ENCODE data around the gene RDX.
A peak's percentile ranks its signal among the peaks of the same experiment; 100 is the strongest.
"Not testable (repeated sequence)": the region's sequence is repeated elsewhere in the genome, so short reads cannot be mapped to it uniquely, and the experiment has no call there.

Gene RDX

DNA sequence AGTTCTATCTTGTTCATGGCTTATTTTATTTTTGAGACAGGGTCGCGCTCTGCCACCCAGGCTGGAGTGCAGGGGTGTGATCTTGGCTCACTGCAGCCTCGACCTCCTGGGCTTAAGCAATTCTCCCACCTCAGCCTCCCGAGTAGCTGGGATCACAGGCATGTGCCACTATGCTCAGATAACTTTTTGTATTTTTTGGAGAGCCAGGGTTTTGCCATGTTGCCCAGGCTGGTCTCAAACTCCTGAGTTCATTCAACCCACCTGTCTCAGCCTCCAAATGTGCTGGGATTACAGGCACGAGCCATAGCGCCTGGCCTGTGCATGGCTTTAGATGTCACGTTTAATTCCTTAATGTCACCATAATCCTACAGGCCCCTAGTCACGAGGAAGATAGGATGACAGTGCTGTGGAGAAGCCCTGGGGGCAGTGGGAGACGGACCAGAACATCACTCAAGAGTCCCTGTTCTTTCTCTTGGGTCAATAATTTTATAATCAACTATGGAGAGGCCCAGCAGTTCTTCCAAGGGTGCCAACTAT lies 99.5 kb downstream of the RDX start:
- no peak for DNase-seq

GRCh38 chr11:110196241-110196754 lies 100.1 kb downstream of the RDX start:
- DNase-seq: no peak

- not testable (repeated sequence) for DNase-seq
These were observed 102.1 kb downstream of the RDX start for GRCh38 chr11:110194211-110194766.

DNA sequence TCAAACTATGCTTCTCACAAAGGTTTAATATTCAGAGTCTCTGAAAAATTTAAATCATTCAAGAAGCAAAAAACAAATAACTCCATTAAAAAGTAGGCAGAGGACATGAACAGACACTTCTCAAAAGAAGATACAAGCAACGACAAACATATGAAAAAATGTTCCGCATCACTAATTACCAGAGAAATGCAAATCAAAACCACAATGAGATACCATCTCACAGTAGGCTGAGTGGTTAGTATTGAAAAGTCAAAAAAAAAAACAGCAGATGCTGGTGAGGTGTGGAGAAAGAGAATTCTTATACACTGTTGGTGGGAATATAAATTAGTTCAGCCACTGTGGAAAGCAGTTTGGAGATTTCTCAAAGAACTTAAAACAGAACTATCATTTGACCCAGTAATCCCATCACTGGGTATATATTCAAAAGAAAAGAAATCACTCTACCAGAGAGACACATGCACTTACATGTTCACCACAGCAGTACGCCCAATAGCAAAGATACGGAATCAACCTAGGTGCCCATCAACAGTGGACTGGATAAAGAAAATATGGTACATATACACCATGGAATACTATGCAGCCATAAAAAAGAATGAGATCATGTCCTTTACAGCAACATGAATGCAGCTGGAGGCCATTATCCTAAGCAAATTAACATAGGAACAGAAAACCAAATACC lies 103.7 kb downstream of the RDX start:
- DNase-seq: not testable (repeated sequence)

DNA sequence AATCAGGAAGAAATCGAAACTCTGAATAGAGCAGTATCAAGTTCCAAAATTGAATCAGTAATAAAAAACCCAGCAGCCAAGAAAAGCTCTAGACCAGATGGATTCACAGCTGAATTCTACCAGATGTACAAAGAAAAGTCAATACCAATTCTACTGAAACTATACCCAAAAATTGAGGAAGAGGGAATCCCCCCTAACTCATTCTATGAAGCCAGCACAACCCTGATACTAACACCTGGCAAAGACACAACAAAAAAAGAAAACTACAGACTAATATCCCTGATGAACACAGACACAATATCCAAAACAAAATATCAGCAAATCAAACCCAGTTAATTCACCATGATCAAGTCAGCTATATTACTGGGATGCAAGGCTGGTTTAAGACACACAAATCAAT lies 105.5 kb downstream of the RDX start:
- DNase-seq: no peak

- no peak for DNase-seq
These were observed 108.7 kb downstream of the RDX start for GRCh38 chr11:110187731-110188130.

- DNase-seq: no peak
These were observed 109.5 kb downstream of the RDX start for GRCh38 chr11:110186867-110187266.

- no peak for DNase-seq
These were observed 110.0 kb downstream of the RDX start for GRCh38 chr11:110186456-110186855.

DNA sequence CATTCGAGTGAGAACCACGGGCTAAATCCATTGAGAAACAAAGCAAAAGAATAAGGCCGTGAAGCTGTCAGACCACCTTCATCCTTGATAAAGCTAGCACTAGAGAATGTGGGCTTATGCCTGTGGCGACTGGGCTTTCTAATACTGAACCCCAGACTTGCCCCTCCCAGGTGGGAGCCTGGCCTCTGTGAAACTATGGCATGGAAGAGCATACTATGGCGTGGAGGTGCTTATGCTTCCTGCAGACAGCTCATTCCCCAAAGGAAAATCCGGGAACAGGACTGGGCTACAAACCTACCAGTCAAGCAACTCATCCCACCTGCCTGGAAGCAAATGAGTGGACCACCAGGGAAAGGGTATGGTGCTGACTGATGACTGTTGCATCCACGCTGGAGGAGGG lies 110.8 kb downstream of the RDX start:
- DNase-seq: no peak

DNA sequence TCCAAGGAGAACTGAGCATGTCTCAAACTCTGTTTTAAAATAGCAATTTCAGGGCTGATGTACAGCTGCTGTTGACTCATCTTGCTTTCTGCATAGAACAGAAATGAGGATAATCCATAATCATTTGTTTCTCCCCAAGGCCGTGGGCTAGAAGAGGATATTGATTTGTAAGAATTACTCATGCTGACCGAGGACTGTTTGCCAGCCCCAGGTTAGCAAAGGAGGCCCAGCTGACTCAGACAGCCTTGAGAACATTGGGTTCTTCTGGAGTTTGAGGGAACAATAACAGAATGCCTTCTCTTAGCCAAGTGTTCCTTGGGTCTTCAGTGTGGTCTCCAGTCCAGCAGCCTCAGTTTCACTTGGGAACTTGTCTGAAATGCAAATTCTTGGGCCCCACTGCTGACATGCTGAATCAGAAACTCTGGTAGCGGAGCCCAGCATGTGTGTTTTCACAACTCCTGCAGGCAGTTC lies 111.3 kb downstream of the RDX start:
- DNase-seq: no peak

GRCh38 chr11:110184456-110184855 lies 112.0 kb downstream of the RDX start:
- DNase-seq: no peak

- DNase-seq: no peak
These were observed 113.5 kb downstream of the RDX start for GRCh38 chr11:110182886-110183285.

GRCh38 chr11:110179064-110179463 lies 117.3 kb downstream of the RDX start:
- no peak for DNase-seq

DNA sequence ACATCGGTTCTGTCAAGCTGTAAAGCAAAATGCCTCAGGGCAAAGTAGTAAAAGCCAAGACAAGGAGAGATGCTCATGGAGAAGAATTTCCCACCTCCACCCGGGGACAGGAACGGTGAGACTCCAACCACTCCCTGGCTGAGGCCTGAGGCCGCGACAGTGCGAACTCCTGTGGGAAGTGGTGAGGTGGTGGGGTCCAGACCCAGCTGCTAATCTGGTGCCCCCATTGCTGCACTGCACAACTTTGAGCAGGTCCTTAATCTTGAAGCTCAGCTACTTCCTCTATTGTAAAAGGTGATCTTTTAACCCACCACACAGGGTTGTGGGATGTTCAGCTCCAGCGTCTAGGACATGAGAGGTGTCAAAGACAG lies 119.3 kb downstream of the RDX start:
- DNase-seq: no peak

DNA sequence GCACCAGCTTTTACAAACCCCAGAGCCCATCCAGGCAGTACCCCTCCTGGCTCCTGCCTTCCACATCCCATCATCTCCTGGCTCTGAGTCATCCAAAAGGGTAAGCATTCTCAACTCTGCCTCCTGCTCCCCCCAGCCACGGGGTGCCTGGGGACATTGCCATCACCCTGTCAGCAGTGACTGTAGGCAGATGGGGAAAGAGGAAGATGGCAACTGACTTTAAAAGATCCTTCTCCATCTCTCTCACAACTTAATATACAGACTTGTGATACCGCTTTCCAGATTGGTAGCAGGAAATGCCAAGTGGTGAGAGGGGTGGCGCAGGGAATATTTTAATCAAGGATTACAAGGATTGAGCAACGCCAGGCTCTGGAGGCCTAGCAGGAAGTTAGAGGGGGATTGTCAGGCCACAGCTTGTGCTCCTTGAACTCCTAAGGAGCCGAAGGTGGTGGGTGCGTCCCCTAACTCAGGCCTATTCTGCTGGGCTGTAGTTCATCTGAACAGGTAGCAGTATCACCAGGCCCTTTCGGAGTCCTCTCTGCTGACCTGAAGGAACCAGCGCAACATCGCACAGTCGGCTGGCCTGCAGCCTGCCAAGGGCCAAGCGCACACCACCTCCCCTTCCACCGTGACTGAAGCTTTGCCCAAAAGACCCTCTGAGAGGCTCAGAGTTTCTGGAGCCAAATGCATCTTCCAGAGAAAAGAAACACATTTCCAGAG lies 119.9 kb downstream of the RDX start:
- DNase-seq: no peak

DNA sequence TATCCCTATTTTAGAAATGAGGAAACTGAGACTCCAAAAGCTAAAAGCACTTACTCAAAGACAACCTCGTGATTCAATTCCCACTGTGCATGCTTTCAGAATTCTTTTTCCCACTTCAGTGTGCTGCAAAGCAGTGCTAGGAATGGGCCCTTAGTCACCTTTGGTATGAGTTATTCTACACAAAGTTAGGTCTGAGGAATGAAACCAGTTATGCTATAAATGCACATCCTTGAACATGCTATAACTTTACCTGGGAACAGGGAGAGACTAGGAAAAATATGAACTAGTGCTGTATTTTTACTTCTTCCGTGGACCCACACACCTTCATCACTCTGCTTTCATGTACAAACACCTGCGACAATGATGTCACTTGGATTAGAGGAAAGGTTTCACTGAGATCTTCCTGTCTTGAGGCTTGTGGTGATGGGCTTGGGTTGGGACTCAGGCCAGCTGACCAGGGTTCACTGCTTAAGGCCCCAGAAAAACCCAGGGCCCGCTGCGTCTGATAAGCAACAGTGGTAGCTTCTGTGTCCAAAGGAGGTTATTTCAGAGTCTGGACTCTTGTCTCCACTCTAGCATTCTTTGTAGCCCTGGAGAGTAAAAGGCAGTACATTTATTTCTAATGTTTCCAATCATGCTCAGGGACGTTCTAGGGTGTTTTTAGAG lies 121.6 kb downstream of the RDX start:
- no peak for DNase-seq

DNA sequence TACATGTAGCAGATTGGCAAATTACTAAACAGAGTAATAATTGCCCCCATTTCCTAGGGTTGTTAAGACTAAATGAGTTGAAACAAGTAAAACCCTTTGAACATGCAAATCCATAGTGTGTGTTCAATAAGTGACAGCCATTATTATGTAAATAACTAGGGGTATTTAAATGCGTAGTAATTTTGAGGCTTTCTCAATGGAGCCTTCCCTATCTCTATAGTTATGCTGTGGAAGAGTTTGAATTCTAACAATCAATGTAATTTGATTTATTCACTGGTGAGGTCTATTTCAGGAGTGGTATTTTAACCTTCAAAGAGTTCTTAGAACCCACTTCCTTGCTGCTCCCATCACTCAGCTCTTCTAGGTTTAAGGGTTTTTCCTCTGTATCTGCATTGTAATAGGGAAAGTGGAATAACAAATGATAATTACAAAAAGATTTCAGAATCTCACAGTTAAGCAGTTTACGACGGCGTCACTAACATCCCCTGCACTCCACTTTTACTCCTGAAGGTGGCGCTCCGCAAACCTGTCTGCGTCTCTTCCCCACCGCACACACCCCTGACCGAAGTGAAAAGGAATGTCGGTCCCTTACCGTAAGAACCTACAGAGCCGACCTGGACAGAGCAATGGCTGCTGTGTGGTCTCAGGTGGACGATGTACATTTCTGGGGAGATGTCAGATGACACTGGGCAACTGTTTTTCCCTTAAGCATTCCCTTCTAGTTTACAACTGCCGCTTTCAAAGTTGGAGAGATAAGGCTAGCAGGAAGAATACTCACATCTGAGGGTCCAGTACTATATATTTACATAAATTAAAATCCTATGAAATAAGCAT lies 122.4 kb downstream of the RDX start:
- DNase-seq: peak; percentile 13

GRCh38 chr11:110172468-110173065 lies 123.8 kb downstream of the RDX start:
- DNase-seq: no peak

DNA sequence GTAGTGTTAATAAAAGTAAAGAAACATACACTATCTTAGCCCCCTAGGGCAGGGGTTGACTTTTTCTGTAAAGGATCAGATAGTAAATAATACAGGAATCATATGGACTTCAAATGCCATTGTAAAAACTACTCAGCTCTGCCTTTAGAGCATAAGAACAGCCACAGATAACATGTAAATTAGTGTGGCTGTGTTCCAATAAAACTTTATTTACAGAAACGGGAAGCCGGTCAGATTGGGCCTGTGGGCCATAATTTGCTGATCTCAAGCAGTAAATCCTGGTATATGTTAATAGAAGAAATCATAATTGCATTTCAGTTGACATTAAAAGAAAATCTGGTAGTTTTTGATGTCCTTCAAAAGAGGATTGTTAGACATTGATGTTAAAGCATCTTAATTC lies 126.7 kb downstream of the RDX start:
- no peak for DNase-seq

- DNase-seq: no peak
These were observed 128.2 kb downstream of the RDX start for GRCh38 chr11:110168033-110168803.

All from NCI-H1436 treated with DMSO at 0.1 percent for 48 hours (cell line).